Liver (tissue), 9 donors: ENCODE measurements around the gene CEPT1. TPM values are rescaled to one million over a fixed set of nuclear protein-coding genes. Genes with fewer than 3 reads are reported as not detected.

Experiments
- DNase-seq: peaks from one replicate; pipeline ENCODE4 v3.0.0-alpha.2; 2017; ENCODE audit warnings: low spot score
- H3K27ac ChIP-seq, 2 donors: one replicate each; pipeline ENCODE4 v1.7.0; 2013; ENCODE audit warnings: inconsistent platforms in 2 of 2, low read length in 2 of 2, control low read depth in 1 of 2, low read depth in 1 of 2, mild to moderate bottlenecking in 1 of 2
- H3K27me3 ChIP-seq, 4 donors: one replicate each; pipeline versions ENCODE4 v1.6.1 to v1.7.0; 2013; ENCODE audit warnings: low read length in 3 of 4, inconsistent platforms in 1 of 4, mild to moderate bottlenecking in 1 of 4, moderate library complexity in 1 of 4; ENCODE audit not compliant: control insufficient read depth in 4 of 4, insufficient read depth in 4 of 4
- H3K36me3 ChIP-seq, 4 donors: one replicate each; pipeline versions ENCODE4 v1.6.1 to v1.7.0; 2013; ENCODE audit warnings: low read length in 3 of 4, mild to moderate bottlenecking in 3 of 4, low read depth in 1 of 4, moderate library complexity in 1 of 4; ENCODE audit not compliant: control insufficient read depth in 4 of 4, insufficient read depth in 3 of 4
- H3K4me1 ChIP-seq, 4 donors: one replicate each; pipeline versions ENCODE4 v1.6.1 to v1.7.0; 2013; ENCODE audit warnings: low read length in 3 of 4, mild to moderate bottlenecking in 3 of 4, moderate library complexity in 1 of 4; ENCODE audit not compliant: control insufficient read depth in 4 of 4, insufficient read depth in 4 of 4
- H3K4me3 ChIP-seq, 3 donors: one replicate each; pipeline versions ENCODE4 v1.6.1 to v1.7.0; 2013; ENCODE audit warnings: low read length in 3 of 3, control low read depth in 1 of 3, low read depth in 1 of 3, mild to moderate bottlenecking in 1 of 3
- H3K9ac ChIP-seq, 2 donors: one replicate each; pipeline ENCODE4 v1.7.0; 2013; ENCODE audit warnings: low read length in 2 of 2, mild to moderate bottlenecking in 2 of 2, moderate library complexity in 2 of 2, control low read depth in 1 of 2, low read depth in 1 of 2
- H3K9me3 ChIP-seq, 4 donors: one replicate each; pipeline versions ENCODE4 v1.6.1 to v1.7.0; 2013; ENCODE audit warnings: low read length in 3 of 4; ENCODE audit not compliant: control insufficient read depth in 4 of 4
- ATF3 ChIP-seq: IDR thresholded peaks from 2 replicates; pipeline ENCODE4 v1.6.1; 2016; ENCODE audit warnings: antibody characterized with exemption
- CTCF ChIP-seq: fragments of 150-350 bp; IDR thresholded peaks from 2 replicates; pipeline ENCODE4 v1.5.1; 2017; ENCODE audit warnings: improper control_type of control experiment, low read depth, low read length; ENCODE audit not compliant: missing input control
- EGR1 ChIP-seq, 2 donors: IDR thresholded peaks; 2 replicates each; pipeline ENCODE4 v1.6.1; 2016 to 2018; ENCODE audit warnings: antibody characterized with exemption in 2 of 2, low read depth in 2 of 2
- FOXA2 ChIP-seq: IDR thresholded peaks from 2 replicates; pipeline ENCODE4 v1.6.1; 2016; ENCODE audit warnings: antibody characterized with exemption
- HNF4G ChIP-seq: IDR thresholded peaks from 2 replicates; pipeline ENCODE4 v1.6.1; 2016; ENCODE audit warnings: antibody characterized with exemption
- JUND ChIP-seq, 2 donors: IDR thresholded peaks; 2 replicates each; pipeline ENCODE4 v1.6.1; 2016; ENCODE audit warnings: antibody characterized with exemption in 2 of 2
- MAX ChIP-seq: IDR thresholded peaks from 2 replicates; pipeline ENCODE4 v1.6.1; 2016; ENCODE audit warnings: antibody characterized with exemption
- NR2F2 ChIP-seq: IDR thresholded peaks from 2 replicates; pipeline ENCODE4 v1.6.1; 2016; ENCODE audit warnings: antibody characterized with exemption
- REST ChIP-seq: IDR thresholded peaks from 2 replicates; pipeline ENCODE4 v1.6.1; 2016; ENCODE audit warnings: antibody characterized with exemption, mild to moderate bottlenecking
- RXRA ChIP-seq, 2 donors: IDR thresholded peaks; 2 replicates each; pipeline ENCODE4 v1.6.1; 2017 to 2018; ENCODE audit warnings: antibody characterized with exemption in 2 of 2, mild to moderate bottlenecking in 1 of 2
- SP1 ChIP-seq: IDR thresholded peaks from 2 replicates; pipeline ENCODE4 v1.6.1; 2018; ENCODE audit warnings: antibody characterized with exemption, mild to moderate bottlenecking
- TAF1 ChIP-seq: conservative IDR thresholded peaks from 2 replicates; pipeline ENCODE4 v1.6.1; 2016; ENCODE audit warnings: antibody characterized with exemption, mild to moderate bottlenecking
- YY1 ChIP-seq: IDR thresholded peaks from 2 replicates; pipeline ENCODE4 v1.6.1; 2016; ENCODE audit warnings: antibody characterized with exemption, mild to moderate bottlenecking
- WGBS: extraction: QIAGEN DNeasy Blood & Tissue Kit; methylation state at CpG from one replicate; pipeline ENCODE4 v1.1.7; 2013; 5-methylcytosine and 5-hydroxymethylcytosine counted together
- polyA plus RNA-seq, 2 donors: library from polyadenylated mRNA; stranded (reverse) in 1 of 2; unstranded in 1 of 2; fragments of 200-250 nt in 1 of 2; fragments of >200 nt in 1 of 2; fragmentation: Nextera tagmentation in 1 of 2; extraction: Ambion mirVana in 1 of 2; gene quantifications; one replicate each; pipeline versions ENCODE4 v1.2.1 to v1.2.3, GENCODE V29; 2013 to 2015
- total RNA-seq, 2 donors: library from RNA; depleted of rRNA; stranded (reverse); fragments of >200 nt; gene quantifications; one replicate each; pipeline ENCODE4 v1.2.3, GENCODE V29; 2014
- donor health status: healthy.
- donor health status: healthy.
- donor health status: healthy.
- donor health status: healthy.
- donor health status: healthy.

The CEPT1 gene
- total and polyA plus RNA-seq, 4 donors = 10.0 to 37.3 (median 27.7) TPM

GRCh38 chr1:111116496-111116895 lies 23.5 kb upstream of the CEPT1 start:
- H3K36me3 ChIP-seq = peaks cover 0 to 29% (median 15%) of the 10 kb centered on the region in 4 donors
- H3K27ac ChIP-seq = no peak overlapping the region

GRCh38 chr1:111126354-111126753 lies 13.7 kb upstream of the CEPT1 start:
- Histone ChIP-seq H3K27ac (no peak overlapping the region), H3K9ac (no peak overlapping the region), H3K9me3 (no peaks in the 10 kb centered on the region), H3K4me3 (no peak overlapping the region), H3K27me3 (no peaks in the 10 kb centered on the region), H3K4me1 (no peaks in the 10 kb centered on the region), H3K36me3 (peaks cover 0 to 10% (median 8%) of the 10 kb centered on the region in 4 donors)
- no peak for DNase-seq
- 97% methylated on average over 1 of the region's 1 CpG for WGBS
- TF ChIP-seq FOXA2 = no peak
- no peak for TF ChIP-seq MAX
- TF ChIP-seq RXRA (IDR thresholded peaks at IDR 0.05) = no peak
- TF ChIP-seq REST = no peak
- TF ChIP-seq SP1 = no peak
- no peak for TF ChIP-seq ATF3
- no peak for TF ChIP-seq NR2F2
- TF ChIP-seq CTCF = no peak

More at GRCh38 chr1:111116496-111116895, 23.5 kb upstream of the CEPT1 start:
- no peak overlapping the region for H3K4me3 ChIP-seq
- no peaks in the 10 kb centered on the region for H3K4me1 ChIP-seq
- TF ChIP-seq REST = no peak
- TF ChIP-seq TAF1 = no peak
- TF ChIP-seq JUND (IDR thresholded peaks at IDR 0.05) = no peak
- TF ChIP-seq EGR1 (IDR thresholded peaks at IDR 0.05; ENCODE audit: low read depth in 2 of 2) = no peak
- no peak for TF ChIP-seq CTCF
- TF ChIP-seq YY1 = no peak
- TF ChIP-seq HNF4G = no peak
- TF ChIP-seq FOXA2 = no peak
- no peak for TF ChIP-seq ATF3
- 98% methylated on average over 2 of the region's 2 CpGs for WGBS
- H3K9ac ChIP-seq = no peak overlapping the region
- no peaks in the 10 kb centered on the region for H3K27me3 ChIP-seq
- H3K9me3 ChIP-seq = no peaks in the 10 kb centered on the region
- no peak for DNase-seq
